CD14-positive monocyte (primary cell): ENCODE measurements around the gene ST6GALNAC3. TPM values are rescaled to one million over a fixed set of nuclear protein-coding genes. Genes with fewer than 3 reads are reported as not detected.

Experiments used
- DNase-seq, 3 donors: peaks; one replicate each; pipeline ENCODE4 v3.0.0-alpha.2; 2011 to 2022
- H2AFZ ChIP-seq: 2 replicates; pipeline ENCODE4 v1.6.0; 2012; ENCODE audit warnings: mild to moderate bottlenecking, low read depth, low read length, inconsistent platforms; ENCODE audit not compliant: insufficient read depth, poor library complexity, severe bottlenecking
- H3K27ac ChIP-seq, 2 donors: 1 replicate in 1 of 2; 2 replicates in 1 of 2; pipeline ENCODE4 v1.5.1; 2012 to 2013; ENCODE audit warnings: low read length in 2 of 2, control low read depth in 1 of 2, inconsistent platforms in 1 of 2, low read depth in 1 of 2, mild to moderate bottlenecking in 1 of 2
- H3K27me3 ChIP-seq, 2 donors: one replicate each; pipeline versions ENCODE4 v1.6.0 to v1.6.1; 2011 to 2013; ENCODE audit warnings: low read length in 2 of 2; ENCODE audit not compliant: control insufficient read depth in 2 of 2, insufficient read depth in 2 of 2
- H3K36me3 ChIP-seq, 2 donors: replicated peaks in 1 of 2; 1 replicate in 1 of 2; 2 replicates in 1 of 2; pipeline versions ENCODE4 v1.5.1 to v1.6.1; 2012 to 2013; ENCODE audit warnings: low read length in 2 of 2, control low read depth in 1 of 2, inconsistent platforms in 1 of 2, mild to moderate bottlenecking in 1 of 2; ENCODE audit not compliant: insufficient read depth in 2 of 2, control insufficient read depth in 1 of 2
- H3K4me1 ChIP-seq, 2 donors: 1 replicate in 1 of 2; 2 replicates in 1 of 2; pipeline versions ENCODE4 v1.5.1 to v1.6.1; 2012 to 2013; ENCODE audit warnings: low read length in 2 of 2, control low read depth in 1 of 2, inconsistent platforms in 1 of 2, mild to moderate bottlenecking in 1 of 2, moderate library complexity in 1 of 2; ENCODE audit not compliant: insufficient read depth in 2 of 2, control insufficient read depth in 1 of 2
- H3K4me2 ChIP-seq: replicated peaks from 2 replicates; pipeline ENCODE3; 2012; ENCODE audit warnings: low read length, moderate library complexity, mild to moderate bottlenecking; ENCODE audit not compliant: poor library complexity, severe bottlenecking; ENCODE audit errors: extremely low read depth
- H3K4me3 ChIP-seq, 3 experiments: fragments of 200-600 bp in 1 of 3; sonication (generic) in 1 of 3; replicated peaks in 1 of 3; 1 replicate in 2 of 3; 2 replicates in 1 of 3; pipeline ENCODE4 v1.5.1; 2011 to 2013; ENCODE audit warnings: low read length in 3 of 3, mild to moderate bottlenecking in 3 of 3, control low read depth in 2 of 3, low read depth in 2 of 3, inconsistent platforms in 1 of 3, moderate library complexity in 1 of 3
- H3K79me2 ChIP-seq: 2 replicates; pipeline ENCODE4 v1.6.0; 2012; ENCODE audit warnings: mild to moderate bottlenecking, control low read depth, inconsistent platforms, low read length, moderate library complexity; ENCODE audit not compliant: insufficient read depth
- H3K9ac ChIP-seq: 2 replicates; pipeline ENCODE4 v1.6.0; 2017; ENCODE audit warnings: low read length, mild to moderate bottlenecking; ENCODE audit not compliant: insufficient read depth, poor library complexity, severe bottlenecking
- H3K9me3 ChIP-seq, 2 donors: replicated peaks in 1 of 2; 1 replicate in 1 of 2; 2 replicates in 1 of 2; pipeline versions ENCODE4 v1.5.1 to v1.6.1; 2012 to 2013; ENCODE audit warnings: low read length in 2 of 2, control low read depth in 1 of 2; ENCODE audit not compliant: control insufficient read depth in 1 of 2, insufficient read depth in 1 of 2
- H4K20me1 ChIP-seq: 2 replicates; pipeline ENCODE4 v1.6.0; 2012; ENCODE audit warnings: mild to moderate bottlenecking, low read length, control low read depth, moderate library complexity; ENCODE audit not compliant: insufficient read depth
- H3K27ac Mint-ChIP-seq, 7 donors: one replicate each; pipeline ENCODE4 v1.8.0; 2020; ENCODE audit warnings: mild to moderate bottlenecking in 7 of 7, mixed read lengths in 7 of 7, moderate library complexity in 6 of 7, inconsistent platforms in 2 of 7
- H3K27me3 Mint-ChIP-seq, 3 donors: one replicate each; pipeline ENCODE4 v1.8.0; 2021 to 2022; ENCODE audit warnings: low read depth in 3 of 3, mild to moderate bottlenecking in 3 of 3, mixed read lengths in 3 of 3, moderate library complexity in 3 of 3, inconsistent platforms in 1 of 3
- H3K36me3 Mint-ChIP-seq, 2 donors: one replicate each; pipeline ENCODE4 v1.8.0; 2020; ENCODE audit warnings: mixed read lengths in 2 of 2, inconsistent platforms in 1 of 2, mild to moderate bottlenecking in 1 of 2
- H3K4me1 Mint-ChIP-seq: one replicate; pipeline ENCODE4 v1.8.0; 2020; ENCODE audit warnings: mild to moderate bottlenecking, mixed read lengths
- H3K4me3 Mint-ChIP-seq, 2 donors: one replicate each; pipeline ENCODE4 v1.8.0; 2020; ENCODE audit warnings: mild to moderate bottlenecking in 2 of 2, mixed read lengths in 2 of 2, moderate library complexity in 1 of 2
- H3K9me3 Mint-ChIP-seq, 7 donors: one replicate each; pipeline ENCODE4 v1.8.0; 2020 to 2022; ENCODE audit warnings: mixed read lengths in 7 of 7, mild to moderate bottlenecking in 6 of 7, moderate library complexity in 6 of 7, inconsistent platforms in 2 of 7
- WGBS: methylation state at CpG from one replicate; pipeline ENCODE4 v1.1.5; 2013; ENCODE audit warnings: missing lambda C conversion rate; ENCODE audit not compliant: insufficient coverage; 5-methylcytosine and 5-hydroxymethylcytosine counted together
- intact Hi-C, 2 donors: fragments of 100-400 bp; cut with micrococcal nuclease; formaldehyde crosslinking; loops; one replicate each; pipeline versions ENCODE4 v1.15.0 to v1.15.1; 2023
- polyA plus RNA-seq, 3 donors: library from polyadenylated mRNA; depleted of rRNA in 1 of 3; unstranded in 2 of 3; stranded (reverse) in 1 of 3; fragments of 300-500 nt in 2 of 3; fragments of >200 nt in 1 of 3; fragmentation: Illumina TruSeq in 2 of 3; gene quantifications; 1 replicate in 2 of 3; 2 replicates in 1 of 3; pipeline ENCODE4 v1.2.3, GENCODE V29; 2012 to 2021
- TF ChIP-seq, protein P1 (sequence below): fragments of 200-600 bp; IDR thresholded peaks from one replicate; pipeline ENCODE4 v1.8.0; 2022; ENCODE audit warnings: antibody characterized with exemption, mild to moderate bottlenecking

Gene ST6GALNAC3
- polyA plus RNA-seq, 3 donors = 6.5 to 9.2 (median 7.6) TPM

DNA sequence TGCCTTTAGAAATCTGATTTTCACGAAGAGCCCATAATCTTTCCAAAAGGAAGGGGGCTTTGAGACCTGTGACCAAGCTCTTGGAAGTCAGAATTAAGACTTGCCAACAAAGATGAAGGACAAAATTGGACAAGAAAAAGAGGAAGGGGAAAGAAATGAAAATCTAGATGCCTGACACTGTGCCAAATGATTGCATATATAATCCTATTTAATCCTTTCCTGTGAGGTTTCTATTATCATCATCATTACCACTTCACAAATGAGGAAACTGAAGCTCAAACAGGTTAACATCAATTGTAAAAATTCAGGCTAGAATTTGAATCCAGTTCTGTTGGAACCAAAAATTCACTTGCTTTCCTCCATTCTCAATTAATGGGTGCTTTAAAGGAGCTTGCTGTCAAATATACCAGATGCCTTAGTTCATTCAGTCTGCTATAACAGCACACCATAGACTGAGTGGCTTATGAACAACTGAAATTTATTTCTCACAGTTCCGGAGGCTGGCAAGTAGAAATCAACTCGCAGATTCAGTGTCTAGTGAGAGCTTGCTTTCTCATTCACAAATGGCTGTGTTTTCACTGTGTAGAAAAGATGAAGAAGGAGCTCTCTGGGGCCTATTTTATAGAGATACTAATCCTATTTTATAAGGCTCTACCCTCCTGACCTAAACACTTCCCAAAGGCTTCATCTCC lies 595.2 kb downstream of the ST6GALNAC3 start:
- no peaks in the 10 kb centered on the region for H3K36me3 ChIP-seq
- H3K9me3 Mint-ChIP-seq = peaks cover 2 to 13% (median 6%) of the 10 kb centered on the region in 7 donors
- no peak for DNase-seq
- H3K27me3 ChIP-seq = no peaks in the 10 kb centered on the region
- H3K4me2 ChIP-seq = no peak overlapping the region
- no peak overlapping the region for H2AFZ ChIP-seq
- intact Hi-C loops = no loop called here
- H3K4me1 Mint-ChIP-seq = no peaks in the 10 kb centered on the region
- peaks cover 0 to 7% of the 10 kb centered on the region in 2 donors for H3K9me3 ChIP-seq
- H3K27ac Mint-ChIP-seq = no peak overlapping the region
- H3K27me3 Mint-ChIP-seq = peaks cover 0 to 1% (median 0%) of the 10 kb centered on the region in 3 donors
- TF ChIP-seq, protein P1, sequence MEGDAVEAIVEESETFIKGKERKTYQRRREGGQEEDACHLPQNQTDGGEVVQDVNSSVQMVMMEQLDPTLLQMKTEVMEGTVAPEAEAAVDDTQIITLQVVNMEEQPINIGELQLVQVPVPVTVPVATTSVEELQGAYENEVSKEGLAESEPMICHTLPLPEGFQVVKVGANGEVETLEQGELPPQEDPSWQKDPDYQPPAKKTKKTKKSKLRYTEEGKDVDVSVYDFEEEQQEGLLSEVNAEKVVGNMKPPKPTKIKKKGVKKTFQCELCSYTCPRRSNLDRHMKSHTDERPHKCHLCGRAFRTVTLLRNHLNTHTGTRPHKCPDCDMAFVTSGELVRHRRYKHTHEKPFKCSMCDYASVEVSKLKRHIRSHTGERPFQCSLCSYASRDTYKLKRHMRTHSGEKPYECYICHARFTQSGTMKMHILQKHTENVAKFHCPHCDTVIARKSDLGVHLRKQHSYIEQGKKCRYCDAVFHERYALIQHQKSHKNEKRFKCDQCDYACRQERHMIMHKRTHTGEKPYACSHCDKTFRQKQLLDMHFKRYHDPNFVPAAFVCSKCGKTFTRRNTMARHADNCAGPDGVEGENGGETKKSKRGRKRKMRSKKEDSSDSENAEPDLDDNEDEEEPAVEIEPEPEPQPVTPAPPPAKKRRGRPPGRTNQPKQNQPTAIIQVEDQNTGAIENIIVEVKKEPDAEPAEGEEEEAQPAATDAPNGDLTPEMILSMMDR = no peak
- H3K27ac ChIP-seq = no peak overlapping the region
- no peaks in the 10 kb centered on the region for H4K20me1 ChIP-seq
- H3K9ac ChIP-seq = no peak overlapping the region
- no peaks in the 10 kb centered on the region for H3K4me1 ChIP-seq
- no peaks in the 10 kb centered on the region for H3K79me2 ChIP-seq
- H3K4me3 ChIP-seq = no peak overlapping the region
- no peak overlapping the region for H3K4me3 Mint-ChIP-seq
- no peaks in the 10 kb centered on the region for H3K36me3 Mint-ChIP-seq
- WGBS = 100% methylated on average over 1 of the region's 3 CpGs

DNA sequence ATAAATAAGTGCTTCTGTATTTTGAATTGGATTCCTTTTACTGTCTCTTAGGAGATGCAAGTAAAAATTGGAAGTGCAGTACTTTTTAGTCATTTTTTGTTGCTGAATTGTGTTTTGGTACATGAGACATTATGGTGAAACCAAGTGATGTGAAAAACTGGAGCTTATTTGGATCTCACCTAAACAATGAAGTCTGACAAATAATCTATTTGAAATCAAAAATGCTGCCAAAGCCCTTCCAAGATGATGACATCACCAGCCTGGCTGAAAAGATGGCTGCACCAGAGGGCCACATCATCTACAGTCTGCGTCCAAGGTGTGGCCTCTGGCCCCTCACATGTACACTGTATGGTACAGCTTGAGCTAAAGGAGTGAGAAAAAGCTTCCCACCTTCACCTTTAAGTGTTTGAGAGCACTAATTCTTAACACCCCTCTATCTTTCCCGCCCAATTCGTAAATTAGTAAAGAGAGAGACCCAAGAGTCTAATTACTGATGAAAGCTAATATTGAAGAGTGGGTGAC lies 600.2 kb downstream of the ST6GALNAC3 start:
- WGBS = no CpG with 5 or more reads among the region's 3 CpGs
- no peaks in the 10 kb centered on the region for H3K4me1 ChIP-seq
- no peak for DNase-seq
- no peak overlapping the region for H3K27ac Mint-ChIP-seq
- H3K4me2 ChIP-seq = no peak overlapping the region
- H2AFZ ChIP-seq = no peak overlapping the region
- H3K9me3 Mint-ChIP-seq = peaks cover 0 to 11% (median 7%) of the 10 kb centered on the region in 7 donors
- H3K79me2 ChIP-seq = no peaks in the 10 kb centered on the region
- no peak overlapping the region for H3K4me3 ChIP-seq
- no peaks in the 10 kb centered on the region for H3K4me1 Mint-ChIP-seq
- TF ChIP-seq, protein P1 = no peak
- H3K27me3 ChIP-seq = no peaks in the 10 kb centered on the region
- peaks cover 0 to 2% (median 1%) of the 10 kb centered on the region in 3 donors for H3K27me3 Mint-ChIP-seq
- no peak overlapping the region for H3K9ac ChIP-seq
- intact Hi-C loops = no loop called here
- H3K36me3 Mint-ChIP-seq = no peaks in the 10 kb centered on the region
- H3K27ac ChIP-seq = no peak overlapping the region
- no peaks in the 10 kb centered on the region for H4K20me1 ChIP-seq
- H3K4me3 Mint-ChIP-seq = no peak overlapping the region
- H3K9me3 ChIP-seq = peaks cover 0 to 7% of the 10 kb centered on the region in 2 donors
- no peaks in the 10 kb centered on the region for H3K36me3 ChIP-seq
